GM10266 (cell line): ENCODE results near the gene SH3D21.

Source experiments
- DNase-seq: peaks from one replicate; pipeline ENCODE4 v3.0.0; 2012; ENCODE audit errors: extremely low spot score
- CTCF ChIP-seq: IDR thresholded peaks from 2 replicates; pipeline ENCODE4 v1.5.1; 2012; ENCODE audit warnings: mild to moderate bottlenecking, low read depth; ENCODE audit not compliant: control insufficient read depth, insufficient read depth; ENCODE audit errors: missing control alignments

The SH3D21 gene

GRCh38 chr1:36303244-36303643 lies 2.9 kb upstream of the SH3D21 start:
- TF ChIP-seq CTCF, result no peak
- DNase-seq, result no peak

DNA sequence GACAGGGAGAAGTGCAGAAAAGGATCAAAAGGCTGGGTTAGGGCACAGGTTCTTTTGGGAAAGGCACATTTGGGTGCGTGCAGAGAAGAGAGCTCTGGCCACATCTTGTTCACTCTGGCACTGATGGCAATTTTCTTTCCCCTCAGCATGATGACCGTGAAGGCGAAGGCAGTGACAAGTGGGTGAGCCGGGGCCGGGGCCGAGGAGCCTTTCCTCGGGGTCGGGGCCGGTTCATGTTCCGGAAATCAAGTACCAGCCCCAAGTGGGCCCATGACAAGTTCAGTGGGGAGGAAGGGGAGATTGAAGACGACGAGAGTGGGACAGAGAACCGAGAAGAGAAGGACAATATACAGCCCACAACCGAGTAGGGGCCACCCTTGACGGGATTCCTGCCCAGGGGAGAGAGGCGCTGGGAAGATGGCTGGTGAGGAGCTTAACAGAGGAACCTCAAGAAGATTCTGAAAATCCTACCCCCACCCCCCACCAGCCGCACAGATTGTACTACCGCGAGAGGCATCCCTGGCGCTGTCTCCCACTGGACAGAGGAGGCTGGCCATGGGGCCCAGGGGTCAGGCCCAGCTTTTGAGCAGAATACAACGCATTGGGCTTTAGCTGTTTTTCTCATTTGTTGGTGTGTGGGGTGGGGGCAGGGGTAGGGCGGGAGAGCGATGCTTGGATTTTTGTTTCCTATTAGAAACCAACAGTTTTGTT lies 2.4 kb upstream of the SH3D21 start:
- DNase-seq, result no peak

GRCh38 chr1:36304521-36304920 lies 1.6 kb upstream of the SH3D21 start:
- no peak for TF ChIP-seq CTCF
- DNase-seq, result no peak

More for the DNA sequence above, 2.4 kb upstream of the SH3D21 start:
- no peak for TF ChIP-seq CTCF

DNA sequence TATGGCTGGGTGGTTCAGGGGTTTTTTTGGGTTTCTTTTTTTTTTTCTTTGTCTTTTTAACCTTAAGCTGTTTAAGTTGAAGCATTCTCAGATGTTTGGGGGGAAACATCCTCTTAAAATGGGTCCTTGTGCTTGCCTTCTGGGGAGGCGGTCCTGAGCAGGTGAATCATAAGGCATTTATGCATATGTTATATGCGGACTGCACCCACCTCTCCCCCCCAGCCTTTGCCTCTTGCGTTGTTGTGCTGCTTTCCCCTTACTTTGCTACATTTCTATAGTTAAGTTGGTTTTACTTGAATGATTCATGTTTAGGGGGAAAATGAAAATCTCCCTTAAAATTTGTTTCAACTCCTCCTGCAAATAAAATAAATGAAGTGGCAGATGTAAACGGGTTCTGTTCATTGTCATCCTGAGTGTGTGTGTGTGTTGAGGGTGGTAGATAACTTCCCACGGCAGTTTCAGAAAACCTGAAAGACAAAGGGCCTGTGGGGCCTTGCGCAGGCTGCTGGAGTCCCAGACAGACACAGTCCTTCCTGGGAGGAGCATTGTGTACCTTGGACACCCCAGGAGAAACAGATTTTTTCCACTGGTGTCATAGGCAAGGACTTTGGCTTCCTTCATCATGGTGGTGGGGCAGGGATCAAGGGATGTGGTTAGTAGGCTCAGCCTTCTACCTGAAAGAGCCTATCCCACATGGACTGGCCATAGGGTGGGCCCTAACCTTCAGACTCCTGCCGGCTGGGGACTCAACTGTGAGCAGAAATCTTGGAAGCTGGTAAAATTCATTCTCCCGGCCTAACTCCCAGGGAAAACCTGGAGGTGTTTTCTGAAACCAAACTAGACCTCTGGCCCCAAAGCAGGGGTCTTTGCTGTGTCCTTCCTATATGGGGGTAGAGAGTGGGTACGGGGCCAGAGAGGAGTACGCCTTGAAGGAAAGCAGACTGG lies 926 bp upstream of the SH3D21 start:
- TF ChIP-seq CTCF, result no peak
- no peak for DNase-seq

DNA sequence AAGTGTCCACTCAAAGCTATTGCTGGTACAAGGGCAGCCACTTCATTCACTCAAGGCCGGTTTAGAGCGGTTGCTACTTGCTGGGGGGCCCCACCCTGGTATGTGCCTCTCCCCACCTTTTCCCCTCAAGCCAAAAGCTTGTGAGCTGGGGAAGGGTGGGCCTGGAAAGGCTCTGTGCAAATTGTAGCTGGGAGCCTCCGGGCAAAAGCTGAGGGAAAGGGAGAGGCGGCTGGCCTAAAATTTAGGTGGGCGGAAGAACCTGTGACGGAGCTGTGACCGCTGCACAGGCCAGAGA lies 306 bp upstream of the SH3D21 start:
- no peak for DNase-seq
- TF ChIP-seq CTCF, result no peak

DNA sequence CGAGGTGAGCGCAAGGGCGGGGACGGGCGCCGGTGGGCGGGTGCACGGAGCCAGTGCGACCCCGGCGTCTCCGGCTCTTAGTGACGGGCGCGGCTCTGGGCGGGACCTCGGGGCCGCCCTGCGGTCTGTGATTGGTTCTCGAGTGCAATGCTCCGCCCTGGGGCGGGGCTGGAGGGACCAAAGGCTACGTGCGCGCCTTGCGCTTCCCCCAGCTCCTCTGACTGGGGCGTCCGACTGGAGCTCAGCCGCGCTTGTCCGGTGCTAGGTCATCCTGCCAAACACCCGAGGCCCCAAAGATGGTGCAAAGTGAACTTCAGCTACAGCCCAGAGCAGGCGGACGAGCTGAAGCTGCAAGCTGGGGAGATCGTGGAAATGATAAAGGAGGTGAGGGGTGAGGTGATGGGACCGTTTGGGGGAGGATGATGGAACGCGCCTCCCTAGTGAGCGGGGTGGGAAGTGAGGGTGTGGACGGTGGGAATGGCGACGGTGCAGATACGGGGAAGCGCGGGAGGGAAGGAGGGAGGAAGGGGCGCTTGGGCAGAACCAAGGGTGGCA lies 811 bp downstream of the SH3D21 start:
- TF ChIP-seq CTCF, result no peak
- DNase-seq, result peak; percentile 98
